Stimulated activated CD4-positive, alpha-beta T cell treated with anti-CD3 and anti-CD28 coated beads, Interleukin-1b, Interleukin-23, amount 100 ng/mL, for 48 hours (primary cell): Measurements from ENCODE around the gene KCNJ6.
"Not testable (repeated sequence)": the region's sequence is repeated elsewhere in the genome, so short reads cannot be mapped to it uniquely, and the experiment has no call there.

Source experiments
- DNase-seq: peaks from one replicate; pipeline ENCODE4 v3.0.0-alpha.2; 2020

Gene KCNJ6, protein sequence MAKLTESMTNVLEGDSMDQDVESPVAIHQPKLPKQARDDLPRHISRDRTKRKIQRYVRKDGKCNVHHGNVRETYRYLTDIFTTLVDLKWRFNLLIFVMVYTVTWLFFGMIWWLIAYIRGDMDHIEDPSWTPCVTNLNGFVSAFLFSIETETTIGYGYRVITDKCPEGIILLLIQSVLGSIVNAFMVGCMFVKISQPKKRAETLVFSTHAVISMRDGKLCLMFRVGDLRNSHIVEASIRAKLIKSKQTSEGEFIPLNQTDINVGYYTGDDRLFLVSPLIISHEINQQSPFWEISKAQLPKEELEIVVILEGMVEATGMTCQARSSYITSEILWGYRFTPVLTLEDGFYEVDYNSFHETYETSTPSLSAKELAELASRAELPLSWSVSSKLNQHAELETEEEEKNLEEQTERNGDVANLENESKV

DNA sequence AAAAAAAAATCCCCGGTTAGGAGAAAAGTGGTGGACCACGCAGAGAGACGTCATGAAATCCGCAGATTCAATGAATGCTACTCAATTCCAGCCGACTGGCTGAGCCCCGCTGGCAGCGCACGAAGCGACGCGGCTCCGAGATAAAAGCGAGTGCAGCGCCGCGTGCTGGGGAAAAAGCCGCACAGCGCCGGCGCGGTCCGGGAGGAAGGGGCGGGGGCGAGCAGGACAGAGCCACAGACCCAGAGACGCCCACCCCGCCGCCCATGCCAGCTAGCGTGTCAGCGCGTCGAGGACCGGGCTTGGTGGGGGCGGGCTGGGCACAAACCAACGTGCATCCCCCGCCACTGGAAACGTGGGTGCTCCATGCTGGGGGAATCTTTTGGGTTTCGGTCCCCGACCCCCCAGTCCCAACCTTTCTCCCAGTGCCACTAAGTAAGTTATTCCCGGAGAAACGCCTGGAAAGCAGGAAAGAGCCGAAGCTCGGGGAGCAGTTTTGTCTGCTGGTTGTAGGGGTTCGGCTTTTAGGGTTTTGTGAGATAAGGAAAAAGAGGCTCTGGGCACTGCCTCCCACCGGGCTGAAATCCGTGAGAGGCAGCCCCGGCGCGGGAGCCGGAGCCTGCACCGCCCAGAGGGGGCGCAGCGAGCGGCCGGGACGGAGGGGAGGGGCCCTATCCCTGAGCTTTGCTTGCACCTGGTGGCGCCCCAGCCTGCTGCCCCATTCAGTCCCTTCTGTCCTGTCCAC, at the start of gene KCNJ6:
KCNJ6 (minus strand) TSS at position 148 of the 742 bp plus-strand sequence. CDS start 75,775 bp downstream, outside the sequence.
- DNase-seq: no peak

DNA sequence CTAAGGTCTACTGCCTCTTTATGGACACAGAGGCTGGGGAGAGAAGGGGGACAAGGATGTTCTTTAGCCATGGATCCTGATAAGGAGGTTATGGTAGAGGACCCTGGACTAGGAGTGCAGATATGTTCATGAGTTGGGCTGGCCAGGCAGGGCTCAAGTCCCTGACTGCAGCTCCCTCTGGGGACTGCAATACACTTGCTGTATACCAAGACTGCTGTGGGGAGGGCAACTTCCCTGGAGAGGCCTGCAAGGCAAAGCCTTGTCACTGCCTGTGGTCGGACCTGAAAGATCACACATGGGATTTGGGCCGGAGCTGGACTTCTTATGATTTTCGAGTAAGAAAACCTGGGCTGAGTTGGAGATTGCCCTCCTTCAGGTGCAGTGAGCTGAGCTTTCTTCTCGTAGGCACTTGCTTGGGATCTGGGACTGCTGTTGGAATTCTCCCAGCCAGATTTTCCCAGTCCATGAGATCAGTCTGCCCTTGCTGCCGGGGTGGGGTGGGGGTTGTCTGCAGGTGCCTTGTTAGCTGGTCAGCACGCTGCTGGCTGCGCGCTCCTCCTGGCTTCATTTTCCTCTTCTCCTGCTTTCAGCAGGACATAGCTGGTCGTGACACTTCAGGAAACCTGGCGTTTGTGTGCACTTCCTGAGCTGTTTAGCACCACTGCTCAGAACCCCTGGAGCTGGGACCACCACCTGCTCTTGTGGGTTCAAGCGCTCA, 49.0 kb upstream of the KCNJ6 start:
- no peak for DNase-seq

DNA sequence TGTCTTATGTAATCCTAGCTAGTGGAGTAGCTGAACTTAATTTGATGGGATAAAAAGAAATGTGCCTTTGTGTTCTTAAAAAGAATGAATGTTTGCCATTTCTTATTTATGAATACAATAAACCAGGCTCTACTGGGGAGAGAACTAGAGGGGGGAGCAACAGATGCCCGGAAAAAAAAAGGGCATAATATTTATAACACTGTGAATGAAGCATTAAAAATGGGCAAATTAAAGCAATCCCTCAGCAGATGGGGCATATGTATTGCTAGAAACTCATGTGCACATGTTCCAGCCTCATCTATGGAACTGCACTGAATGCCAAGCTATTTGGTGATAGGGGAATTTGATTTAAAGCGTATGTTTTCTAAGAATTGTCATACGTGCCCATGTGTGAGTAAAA, 42.3 kb upstream of the KCNJ6 start:
- no peak for DNase-seq

DNA sequence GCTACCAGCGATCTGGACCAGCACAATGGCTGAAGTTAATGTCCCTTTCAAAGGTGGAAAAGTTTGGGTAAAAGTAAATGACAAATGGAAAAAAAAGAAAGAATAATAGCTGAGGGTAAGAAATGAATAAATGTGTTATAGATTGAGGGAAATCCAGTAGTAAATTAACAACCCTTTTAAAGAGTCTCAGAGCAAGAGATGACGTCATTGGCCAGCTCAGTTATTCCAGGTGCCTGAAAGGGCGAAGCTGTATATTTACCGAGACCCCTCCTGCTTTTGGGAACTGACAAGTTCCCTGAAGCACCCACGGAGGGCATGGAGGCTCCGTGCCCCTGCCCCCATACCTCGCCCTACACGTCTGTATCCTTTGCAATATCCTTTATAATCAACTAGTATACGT, 40.5 kb upstream of the KCNJ6 start:
- DNase-seq: no peak

DNA sequence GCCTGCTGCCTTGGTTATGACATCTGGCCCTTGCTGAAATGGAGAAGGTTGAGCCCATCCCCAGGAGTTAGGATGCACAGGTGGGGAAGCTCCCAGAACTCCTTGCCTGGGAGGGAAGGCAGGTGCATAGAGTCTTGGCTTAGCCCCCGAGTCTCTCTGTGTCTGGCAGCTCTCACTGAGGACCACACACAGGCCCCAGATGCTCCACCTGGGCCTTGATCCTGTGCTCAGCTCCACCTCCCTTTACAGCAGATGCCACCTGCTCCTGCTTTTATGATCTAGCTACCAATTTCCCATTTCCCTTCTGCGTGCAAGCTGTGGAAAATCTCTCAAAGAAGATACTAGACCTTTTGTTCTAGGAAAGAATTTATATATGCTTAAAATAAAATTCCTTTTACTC, 28.8 kb upstream of the KCNJ6 start:
- DNase-seq: no peak

DNA sequence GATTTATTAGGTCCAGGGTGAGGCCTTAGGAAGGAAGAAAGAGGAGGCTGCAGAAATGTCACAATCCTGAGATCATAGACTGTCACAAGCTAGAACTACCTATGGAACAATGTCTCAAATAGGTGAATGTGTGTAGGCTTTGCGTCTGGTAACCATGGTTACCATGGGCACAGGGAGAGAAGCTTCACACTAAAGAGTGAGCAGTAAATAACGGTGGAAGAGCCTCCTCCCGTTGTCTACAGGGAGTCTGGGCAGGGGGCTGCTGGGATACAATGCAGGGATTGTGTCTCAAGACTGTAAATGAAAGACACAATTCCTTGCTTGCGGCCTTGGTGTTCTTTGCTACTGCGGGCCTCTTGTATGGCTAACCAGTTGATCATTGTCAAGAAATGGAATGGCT, 28.2 kb upstream of the KCNJ6 start:
- no peak for DNase-seq

DNA sequence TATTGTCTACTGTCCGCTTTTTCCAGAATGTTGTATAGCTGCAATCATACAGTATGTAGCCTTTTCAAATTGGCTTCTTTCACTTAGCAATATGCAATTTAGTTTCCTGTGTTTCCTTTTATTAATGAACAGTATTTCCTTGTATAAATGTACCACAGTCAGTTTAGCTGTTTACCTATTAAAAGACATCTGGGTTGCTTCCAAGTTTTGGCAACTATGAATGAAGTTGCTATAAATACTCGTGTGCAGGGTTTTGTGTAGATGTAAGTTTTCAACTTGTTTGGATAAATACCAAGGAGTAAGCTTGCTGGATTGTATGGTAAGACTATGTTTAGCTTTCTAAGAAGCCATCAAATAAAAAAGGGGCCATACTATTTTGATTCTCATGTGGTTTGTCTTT, 24.4 kb upstream of the KCNJ6 start:
- DNase-seq: no peak

DNA sequence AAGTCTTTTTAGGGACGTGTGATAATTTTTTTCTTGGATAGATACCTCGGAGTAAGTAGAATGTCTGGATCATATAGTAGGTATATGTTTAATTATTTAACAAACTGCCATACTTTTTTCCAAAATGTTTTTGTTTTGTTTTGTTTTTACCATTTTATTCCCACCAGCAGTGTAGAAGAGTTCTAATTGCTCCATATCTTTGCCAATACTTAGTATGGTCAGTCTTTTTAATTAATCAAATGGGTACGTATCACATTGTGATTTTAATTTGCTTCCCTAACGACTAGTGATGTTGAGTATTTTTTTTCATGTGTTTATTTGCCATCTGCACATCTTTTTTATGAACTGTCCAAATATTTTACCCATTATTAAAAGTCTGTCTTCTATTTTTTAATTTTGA, 23.6 kb upstream of the KCNJ6 start:
- no peak for DNase-seq

DNA sequence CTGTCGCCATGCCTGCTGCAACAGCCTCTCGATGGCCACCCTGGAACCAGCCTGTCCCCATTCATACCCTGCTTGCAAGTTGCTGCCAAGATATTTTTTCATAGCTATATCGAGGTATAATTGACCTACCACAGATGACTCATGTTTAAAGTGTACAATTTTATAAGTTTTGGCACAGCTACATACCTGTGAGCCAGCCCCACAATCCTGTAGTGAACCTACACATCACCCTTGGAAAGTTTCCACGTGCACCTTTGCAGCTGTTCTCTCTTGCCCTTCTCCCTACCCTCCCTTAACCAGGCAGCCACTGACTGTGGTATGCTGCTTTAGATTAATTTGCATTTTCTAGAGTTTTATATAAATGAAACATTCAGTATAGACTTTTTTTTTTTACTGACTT, 23.0 kb upstream of the KCNJ6 start:
- no peak for DNase-seq

DNA sequence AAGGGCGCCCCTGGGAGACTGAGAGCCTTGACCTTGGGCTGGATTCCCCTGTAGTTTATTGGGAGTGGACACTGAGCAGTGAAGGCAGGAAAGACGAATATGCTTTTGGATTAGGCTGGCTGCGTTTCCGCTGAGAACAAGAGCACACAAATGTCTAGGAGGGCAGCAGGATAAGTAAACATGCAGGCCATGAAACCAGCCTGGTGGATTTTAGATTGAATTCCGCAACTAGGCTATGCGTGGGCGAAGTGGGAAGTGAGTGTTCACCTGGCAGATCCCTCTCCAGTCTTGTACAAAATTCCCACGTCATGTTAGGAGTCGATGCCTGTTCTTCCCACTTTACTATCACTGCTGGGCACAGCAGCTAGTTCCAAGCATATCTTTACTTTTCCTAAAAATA, 21.4 kb upstream of the KCNJ6 start:
- DNase-seq: no peak

DNA sequence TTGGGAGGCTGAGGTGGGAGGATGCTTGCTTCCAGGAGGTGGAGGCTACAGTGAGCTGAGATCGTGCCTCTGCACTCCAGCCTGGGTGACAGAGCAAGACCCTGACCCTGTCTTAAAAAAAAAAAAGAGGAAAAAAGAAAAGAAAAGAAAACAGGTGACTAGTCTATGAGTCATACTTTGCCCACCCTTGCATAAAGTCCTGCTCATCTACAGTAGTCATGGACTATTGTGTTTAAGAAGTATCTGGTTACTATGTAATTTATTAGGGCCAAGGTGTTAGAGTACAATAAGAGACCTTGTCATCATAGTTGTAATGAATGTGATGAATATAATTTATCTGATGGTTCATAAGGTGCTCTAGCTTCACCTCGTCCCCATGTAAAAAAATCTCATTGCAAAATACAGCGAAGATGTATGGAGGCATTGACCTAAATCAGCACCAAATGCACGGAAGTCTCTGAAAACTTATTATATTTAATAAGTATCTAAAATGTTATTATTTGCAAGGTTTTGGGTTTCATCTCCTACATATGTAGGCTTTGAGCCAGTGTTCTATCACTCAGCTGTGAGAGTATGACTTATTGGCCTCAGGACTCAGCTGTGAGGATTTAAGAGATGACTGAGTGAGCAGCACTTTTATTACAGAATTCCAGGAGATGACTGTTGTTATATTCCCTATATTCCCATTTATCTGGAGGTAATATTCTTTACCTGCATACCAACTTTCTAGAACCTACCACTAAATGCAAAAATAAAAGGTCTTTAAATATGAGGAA, 19.9 kb upstream of the KCNJ6 start:
- DNase-seq: no peak

DNA sequence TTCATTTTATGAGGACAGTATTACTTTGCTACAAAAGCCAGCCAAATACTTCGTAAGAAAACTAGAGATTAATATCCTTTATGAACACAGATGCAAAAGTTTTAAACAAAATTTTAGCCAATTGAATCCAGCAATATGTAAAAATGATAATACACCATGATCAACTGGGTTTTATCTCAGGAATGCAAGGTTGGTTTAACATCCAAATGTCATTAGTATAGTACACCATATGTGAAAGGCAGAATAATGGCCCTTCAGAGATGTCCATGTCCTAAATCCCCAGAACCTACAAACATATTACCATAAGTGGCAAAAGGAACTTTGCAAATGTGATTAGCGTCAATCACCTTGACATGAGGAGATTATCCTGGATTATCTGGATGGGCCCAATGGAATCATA, 16.7 kb upstream of the KCNJ6 start:
- no peak for DNase-seq

DNA sequence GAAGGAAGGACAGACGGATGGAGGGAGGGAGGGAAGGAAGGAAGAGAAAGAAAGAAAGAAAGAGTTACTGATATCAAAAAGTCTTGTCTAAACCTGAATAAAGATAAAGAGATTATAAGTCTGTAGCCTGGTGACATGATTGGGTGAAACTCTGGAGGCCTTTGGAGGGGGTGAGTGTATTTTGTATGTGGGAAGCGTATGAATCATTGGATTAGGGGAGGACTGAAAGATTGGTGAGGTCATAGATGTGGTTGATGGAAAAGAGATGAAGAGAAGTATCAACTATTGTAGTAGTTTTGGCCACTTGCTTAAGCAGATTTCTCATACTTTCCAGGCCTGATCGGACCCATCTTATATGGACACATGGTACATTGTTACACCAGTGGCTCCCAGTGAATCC, 11.5 kb upstream of the KCNJ6 start:
- DNase-seq: no peak

DNA sequence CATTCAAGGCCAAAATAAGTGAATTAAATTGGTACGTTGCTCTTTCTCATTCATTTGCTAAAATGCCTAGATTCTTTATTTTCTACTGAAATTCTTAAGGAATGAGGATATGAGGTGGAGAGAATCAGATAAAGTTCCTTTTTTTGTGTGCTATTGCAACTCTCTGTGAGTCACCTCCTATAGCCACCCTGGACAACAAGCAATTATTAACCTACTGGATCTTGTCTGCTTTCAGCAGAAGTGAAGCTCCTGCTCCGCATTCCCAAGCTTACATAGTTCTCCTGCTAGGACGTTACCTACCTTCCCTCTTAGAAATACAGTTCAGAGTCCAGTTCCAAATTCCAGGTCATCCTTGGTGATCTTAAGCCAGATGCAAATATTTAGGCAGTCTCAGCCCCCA, 4.8 kb upstream of the KCNJ6 start:
- no peak for DNase-seq

DNA sequence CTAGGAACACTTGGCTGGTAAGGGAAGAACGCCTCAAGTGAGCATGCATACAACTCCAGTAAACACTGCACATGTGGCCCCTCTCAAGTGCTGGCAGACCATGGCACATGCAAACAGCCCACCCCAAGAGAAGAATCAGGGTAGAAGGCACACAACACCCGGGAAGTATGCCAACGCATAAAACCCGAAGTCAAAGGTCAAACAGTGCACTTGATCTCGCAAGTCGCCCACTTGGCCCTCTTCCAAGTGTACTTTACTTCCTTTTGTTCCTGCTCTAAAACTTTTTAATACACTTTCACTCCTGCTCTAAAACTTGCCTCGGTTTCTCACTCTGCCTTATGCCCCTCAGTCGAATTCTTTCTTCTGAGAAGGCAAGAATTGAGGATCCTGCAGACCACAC, 4.0 kb upstream of the KCNJ6 start:
- not testable (repeated sequence) for DNase-seq

DNA sequence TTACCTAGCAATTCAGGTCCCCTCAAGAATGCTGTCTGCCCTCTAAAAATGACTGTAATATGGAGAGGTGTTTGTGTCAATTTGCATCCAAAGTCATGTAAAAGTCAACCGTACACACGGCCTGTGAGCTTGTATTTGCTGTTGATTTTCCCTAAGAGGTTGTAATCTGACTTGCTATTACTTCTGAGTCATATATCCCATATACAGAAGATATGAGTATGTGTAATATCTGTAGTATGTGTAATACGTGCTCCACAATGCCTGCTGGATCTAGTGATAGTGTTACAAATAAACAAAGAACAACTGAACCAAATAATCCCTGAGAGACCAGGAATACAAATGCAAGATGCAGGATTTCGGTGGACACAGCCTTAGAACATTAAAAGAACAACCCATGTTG, 1.4 kb upstream of the KCNJ6 start:
- no peak for DNase-seq

DNA sequence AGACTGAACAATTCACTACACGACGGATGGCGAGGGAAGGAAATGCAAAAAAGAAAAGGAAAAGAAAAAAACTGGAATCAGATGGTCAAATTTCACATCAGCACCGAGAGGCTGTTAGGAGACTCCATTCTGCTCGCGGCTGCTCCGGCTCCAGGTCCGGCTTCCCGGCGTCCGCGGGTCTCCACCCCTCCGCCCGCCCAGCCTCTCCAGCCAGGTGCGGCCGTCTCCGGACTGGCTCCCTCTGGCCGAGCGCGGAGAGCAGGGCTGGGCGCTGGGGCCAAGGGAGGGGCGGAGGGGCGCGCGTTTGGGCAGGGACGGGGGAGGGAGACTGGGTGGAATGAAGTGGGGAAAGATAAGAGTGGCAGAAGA, 332 bp downstream of the KCNJ6 start:
- no peak for DNase-seq

DNA sequence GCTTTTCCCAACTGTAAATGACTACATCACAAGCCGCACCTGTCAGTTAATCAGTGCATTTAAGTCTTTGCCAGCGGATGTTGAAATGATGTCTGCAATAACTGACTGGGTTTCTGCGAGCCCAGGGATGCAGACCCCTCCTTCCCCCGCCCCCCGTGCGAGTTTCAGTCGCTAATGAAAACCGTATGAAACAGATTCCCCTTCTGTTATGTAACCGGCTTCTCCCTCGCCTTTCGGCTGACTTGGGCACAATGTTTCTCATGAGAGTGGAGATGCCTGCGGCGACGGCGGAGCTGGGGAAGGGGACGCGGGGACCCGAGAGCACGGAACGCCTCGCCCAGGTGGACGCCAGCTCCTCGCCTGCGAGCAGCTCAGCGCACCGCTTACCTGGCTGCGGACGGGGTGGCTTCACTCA, 753 bp downstream of the KCNJ6 start:
- no peak for DNase-seq

DNA sequence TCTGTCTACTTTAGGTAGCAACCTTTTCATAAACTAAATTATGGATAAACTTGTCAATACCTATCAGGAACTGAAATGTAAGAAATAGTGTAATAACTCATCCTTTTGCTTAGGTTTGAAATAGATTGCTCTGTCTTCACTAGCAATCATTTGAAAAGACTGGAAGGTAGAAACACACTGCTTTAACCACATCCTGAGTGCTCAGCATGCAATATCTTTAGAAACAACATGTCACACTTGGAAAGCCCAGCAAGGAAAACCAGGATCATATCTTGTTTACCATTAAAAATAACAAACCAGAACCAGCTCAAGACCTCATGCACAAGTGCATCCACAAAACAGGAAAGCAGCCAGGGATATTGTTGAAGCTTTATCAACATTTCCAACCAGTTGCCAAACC, 3.6 kb downstream of the KCNJ6 start:
- no peak for DNase-seq

DNA sequence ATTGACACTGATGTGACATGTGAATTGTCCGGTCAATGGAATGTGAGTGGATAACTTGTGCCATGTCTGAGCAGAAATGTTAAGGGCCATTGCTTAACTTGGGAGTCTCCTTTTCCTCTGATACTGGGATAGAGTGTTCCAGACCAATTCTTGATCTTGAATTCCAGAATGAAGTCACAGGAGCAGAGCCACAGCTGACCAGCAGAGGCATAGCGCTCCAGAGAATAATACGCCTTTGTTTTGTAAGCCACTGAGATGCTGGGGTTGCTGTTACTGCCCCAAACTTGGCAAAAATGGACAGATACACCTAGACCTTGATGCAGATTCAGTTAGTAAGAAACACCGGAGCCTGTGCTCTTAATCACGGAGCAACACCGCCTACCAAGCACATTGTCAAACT, 6.3 kb downstream of the KCNJ6 start:
- no peak for DNase-seq

DNA sequence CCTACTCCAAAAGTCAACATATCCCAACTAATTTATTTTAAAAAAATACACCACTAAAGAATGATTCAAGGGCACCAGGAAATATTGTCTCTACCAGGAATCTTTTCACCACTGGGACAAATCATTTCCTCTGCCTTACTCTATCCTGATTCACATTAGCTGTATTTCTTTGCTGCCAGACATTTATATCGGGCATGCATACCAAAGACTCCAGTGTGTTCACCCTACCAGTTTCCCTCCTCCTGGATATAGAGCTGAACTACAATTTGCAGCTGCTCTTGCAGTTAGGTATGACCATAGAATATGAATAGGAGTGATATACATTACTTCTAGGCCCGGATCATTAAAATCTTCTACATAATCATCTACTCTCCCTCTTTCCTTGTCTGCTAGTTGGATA, 7.6 kb downstream of the KCNJ6 start:
- no peak for DNase-seq

DNA sequence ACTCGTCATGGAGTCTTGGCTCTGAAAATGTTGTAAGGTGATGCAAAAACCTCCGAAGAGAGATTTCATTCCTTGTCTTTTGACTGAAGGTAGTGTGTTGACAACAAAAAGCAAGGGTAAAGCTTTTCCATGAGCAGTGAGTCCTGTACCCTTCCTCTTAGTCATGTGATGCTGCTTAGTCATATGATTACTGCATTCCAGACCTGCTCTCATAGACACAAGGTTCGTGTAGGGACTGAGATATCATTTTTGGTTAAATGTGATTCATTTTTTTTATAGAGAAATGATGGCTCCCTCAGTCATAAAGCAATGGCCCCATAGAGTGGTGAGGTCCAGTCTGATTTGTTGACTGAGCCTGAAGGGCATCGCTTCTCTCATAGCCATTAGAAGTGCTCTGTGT, 9.2 kb downstream of the KCNJ6 start:
- DNase-seq: no peak

DNA sequence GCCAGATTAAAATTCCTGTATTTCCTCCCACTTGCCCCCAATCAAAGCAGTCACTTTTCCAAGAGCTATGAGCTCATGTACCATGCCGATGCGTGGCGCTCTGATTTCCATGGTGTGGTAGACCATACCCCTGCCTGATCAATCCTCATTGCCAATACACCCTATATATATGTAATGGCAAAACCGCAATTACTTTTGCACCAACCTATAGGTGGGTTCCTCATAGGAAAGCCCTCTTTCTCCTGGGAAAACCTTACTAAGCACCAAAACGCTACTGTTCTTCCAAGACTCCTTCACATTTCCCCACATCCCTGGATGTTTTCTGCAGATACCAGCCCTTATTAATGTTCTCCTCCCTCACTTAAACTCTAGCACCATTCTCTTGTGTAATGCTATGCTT, 11.0 kb downstream of the KCNJ6 start:
- DNase-seq: no peak
